HEK293 (cell line): Measurements from ENCODE around the gene RDH5.

Experiments used
- CTCF ChIA-PET: fragments of 350-600 bp; formaldehyde crosslinking; extraction: SDS; loops from one replicate; lab custom pipeline; 2021; ENCODE audit warnings: antibody characterized with exemption; lab: Yijun Ruan, JAX
- POLR2A ChIA-PET: fragments of 300-600 bp; formaldehyde crosslinking; extraction: SDS; loops from one replicate; lab custom pipeline; 2020; ENCODE audit warnings: antibody characterized with exemption, inconsistent platforms; lab: Yijun Ruan, JAX
- H3K27ac ChIP-seq: fragments of 200-500 bp; sonication (Bioruptor generic); 2 replicates; pipeline ENCODE4 v1.5.1; 2014; ENCODE audit warnings: low read depth, low read length, control low read depth, inconsistent platforms; ENCODE audit errors: extremely low read depth
- H3K36me3 ChIP-seq, 2 experiments: fragments of 200-500 bp in 1 of 2; sonication (Bioruptor generic) in 1 of 2; 1 replicate in 1 of 2; 2 replicates in 1 of 2; pipeline ENCODE4 v1.5.1; 2014 to 2017; ENCODE audit warnings: inconsistent platforms in 2 of 2, low read length in 2 of 2; ENCODE audit not compliant: control insufficient read depth in 2 of 2, insufficient read depth in 1 of 2
- H3K4me1 ChIP-seq: fragments of 200-500 bp; sonication (Bioruptor generic); 2 replicates; pipeline ENCODE4 v1.5.1; 2014; ENCODE audit warnings: mild to moderate bottlenecking, low read length, inconsistent platforms; ENCODE audit not compliant: control insufficient read depth, insufficient read depth
- H3K4me3 ChIP-seq: 2 replicates; pipeline ENCODE4 v1.5.1; 2011; ENCODE audit warnings: low read depth, mild to moderate bottlenecking, control low read depth, low read length, moderate library complexity
- H3K9me3 ChIP-seq: fragments of 200-500 bp; sonication (Bioruptor generic); 2 replicates; pipeline ENCODE4 v1.5.1; 2014; ENCODE audit warnings: low read depth, low read length, inconsistent platforms; ENCODE audit not compliant: control insufficient read depth, insufficient read depth
- BCL11A ChIP-seq: fragments of 450-650 bp; formaldehyde crosslinking; IDR thresholded peaks from 2 replicates; pipeline ENCODE4 v1.5.1; 2016; ENCODE audit warnings: low read depth, missing biosample characterization, missing genetic modification characterization
- CTCF ChIP-seq: fragments of 450-650 bp; formaldehyde crosslinking; IDR thresholded peaks from 2 replicates; pipeline ENCODE4 v1.5.1; 2016; ENCODE audit warnings: missing biosample characterization, missing genetic modification characterization
- GLIS2 ChIP-seq: fragments of 450-650 bp; formaldehyde crosslinking; IDR thresholded peaks from 2 replicates; pipeline ENCODE4 v1.5.1; 2016; ENCODE audit warnings: missing biosample characterization, missing genetic modification characterization
- ZBTB8A ChIP-seq: fragments of 450-650 bp; formaldehyde crosslinking; IDR thresholded peaks from 2 replicates; pipeline ENCODE4 v1.5.1; 2016; ENCODE audit warnings: missing biosample characterization, missing genetic modification characterization
- ZIC2 ChIP-seq: fragments of 450-650 bp; formaldehyde crosslinking; IDR thresholded peaks from 2 replicates; pipeline ENCODE4 v1.5.1; 2016; ENCODE audit warnings: missing biosample characterization, missing genetic modification characterization
- ZNF148 ChIP-seq: fragments of 450-650 bp; formaldehyde crosslinking; IDR thresholded peaks from 2 replicates; pipeline ENCODE4 v1.5.0; 2017; ENCODE audit warnings: missing biosample characterization, missing genetic modification characterization, borderline replicate concordance
- ZNF239 ChIP-seq: fragments of 450-650 bp; formaldehyde crosslinking; IDR thresholded peaks from 2 replicates; pipeline ENCODE4 v1.5.1; 2016; ENCODE audit warnings: missing biosample characterization, missing genetic modification characterization
- ZNF292 ChIP-seq: fragments of 450-650 bp; formaldehyde crosslinking; IDR thresholded peaks from 2 replicates; pipeline ENCODE4 v1.5.1; 2016; ENCODE audit warnings: low read depth, missing biosample characterization, missing genetic modification characterization, borderline replicate concordance
- ZNF654 ChIP-seq: fragments of 450-650 bp; formaldehyde crosslinking; IDR thresholded peaks from 2 replicates; pipeline ENCODE4 v1.5.1; 2016; ENCODE audit warnings: low read depth, missing biosample characterization, missing genetic modification characterization
- ZNF660 ChIP-seq: fragments of 450-650 bp; IDR thresholded peaks from 2 replicates; pipeline ENCODE4 v1.5.1; 2018; ENCODE audit warnings: missing biosample characterization, mild to moderate bottlenecking, missing genetic modification characterization
- ZNF747 ChIP-seq: fragments of 450-650 bp; formaldehyde crosslinking; IDR thresholded peaks from 2 replicates; pipeline ENCODE4 v1.5.1; 2016; ENCODE audit warnings: missing biosample characterization, missing genetic modification characterization
- ZNF768 ChIP-seq: fragments of 450-650 bp; formaldehyde crosslinking; IDR thresholded peaks from 2 replicates; pipeline ENCODE4 v1.5.1; 2018; ENCODE audit warnings: missing biosample characterization, mild to moderate bottlenecking, missing genetic modification characterization
- TF ChIP-seq, protein P1 (sequence below): fragments of 450-650 bp; formaldehyde crosslinking; IDR thresholded peaks from 2 replicates; pipeline ENCODE4 v1.5.1; 2016; ENCODE audit warnings: missing biosample characterization, missing genetic modification characterization

Gene RDH5

GRCh38 chr12:55723516-55724225, 3.5 kb downstream of the RDH5 start:
- Histone ChIP-seq H3K4me1 (no peaks in the 10 kb centered on the region), H3K36me3 (peaks cover 12 to 71% of the 10 kb centered on the region in 2 experiments), H3K4me3 (no peak overlapping the region), H3K27ac (no peak overlapping the region), H3K9me3 (no peaks in the 10 kb centered on the region)
- no peak for TF ChIP-seq ZNF747 (tag by site-specific recombination)
- TF ChIP-seq, protein P1, sequence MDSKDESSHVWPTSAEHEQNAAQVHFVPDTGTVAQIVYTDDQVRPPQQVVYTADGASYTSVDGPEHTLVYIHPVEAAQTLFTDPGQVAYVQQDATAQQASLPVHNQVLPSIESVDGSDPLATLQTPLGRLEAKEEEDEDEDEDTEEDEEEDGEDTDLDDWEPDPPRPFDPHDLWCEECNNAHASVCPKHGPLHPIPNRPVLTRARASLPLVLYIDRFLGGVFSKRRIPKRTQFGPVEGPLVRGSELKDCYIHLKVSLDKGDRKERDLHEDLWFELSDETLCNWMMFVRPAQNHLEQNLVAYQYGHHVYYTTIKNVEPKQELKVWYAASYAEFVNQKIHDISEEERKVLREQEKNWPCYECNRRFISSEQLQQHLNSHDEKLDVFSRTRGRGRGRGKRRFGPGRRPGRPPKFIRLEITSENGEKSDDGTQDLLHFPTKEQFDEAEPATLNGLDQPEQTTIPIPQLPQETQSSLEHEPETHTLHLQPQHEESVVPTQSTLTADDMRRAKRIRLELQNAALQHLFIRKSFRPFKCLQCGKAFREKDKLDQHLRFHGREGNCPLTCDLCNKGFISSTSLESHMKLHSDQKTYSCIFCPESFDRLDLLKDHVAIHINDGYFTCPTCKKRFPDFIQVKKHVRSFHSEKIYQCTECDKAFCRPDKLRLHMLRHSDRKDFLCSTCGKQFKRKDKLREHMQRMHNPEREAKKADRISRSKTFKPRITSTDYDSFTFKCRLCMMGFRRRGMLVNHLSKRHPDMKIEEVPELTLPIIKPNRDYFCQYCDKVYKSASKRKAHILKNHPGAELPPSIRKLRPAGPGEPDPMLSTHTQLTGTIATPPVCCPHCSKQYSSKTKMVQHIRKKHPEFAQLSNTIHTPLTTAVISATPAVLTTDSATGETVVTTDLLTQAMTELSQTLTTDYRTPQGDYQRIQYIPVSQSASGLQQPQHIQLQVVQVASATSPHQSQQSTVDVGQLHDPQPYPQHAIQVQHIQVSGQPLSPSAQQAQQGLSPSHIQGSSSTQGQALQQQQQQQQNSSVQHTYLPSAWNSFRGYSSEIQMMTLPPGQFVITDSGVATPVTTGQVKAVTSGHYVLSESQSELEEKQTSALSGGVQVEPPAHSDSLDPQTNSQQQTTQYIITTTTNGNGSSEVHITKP (tag by site-specific recombination) = 0 out of 2 replicates have a peak, but pooled peaks have one; percentile 1
- TF ChIP-seq ZNF239 = no peak
- TF ChIP-seq GLIS2 (tag by site-specific recombination) = peak; percentile 23; the same call in 1 of the 2 replicates
- no peak for TF ChIP-seq BCL11A (tag by site-specific recombination)
- TF ChIP-seq ZIC2 (tag by site-specific recombination) = peak; percentile 41; the same call in 1 of the 2 replicates
- CTCF ChIA-PET = interaction anchor here (0.7 to 7.0 kb wide), 6 partner anchors 13 to 78 kb away, joined by 3 to 127 read pairs (median 6); partner anchors contain the start of gene ITGA7
- POLR2A ChIA-PET = interaction anchor here (1.3 kb wide), 1 partner anchor 21 kb away, joined by 3 read pairs; no protein-coding TSS in a partner anchor

- H3K36me3 ChIP-seq = peaks cover 12 to 64% of the 10 kb centered on the region in 2 experiments
- H3K27ac ChIP-seq = no peak overlapping the region
- POLR2A ChIA-PET = interaction anchor here (1.0 to 1.9 kb wide), 4 partner anchors 9 to 20 kb away, joined by 3 to 17 read pairs (median 4); partner anchors contain the start of gene BLOC1S1
- H3K9me3 ChIP-seq = no peaks in the 10 kb centered on the region
- no peaks in the 10 kb centered on the region for H3K4me1 ChIP-seq
- TF ChIP-seq ZNF660 (tag by site-specific recombination) (0 out of 2 replicates have a peak, but pooled peaks have one; percentile 33), ZNF768 (tag by site-specific recombination) (no peak), ZNF654 (tag by site-specific recombination) (peak; percentile 58), ZBTB8A (tag by site-specific recombination) (peak; percentile 31; the same call in 1 of the 2 replicates), ZNF148 (tag by site-specific recombination) (no peak), CTCF (tag by site-specific recombination) (peak; percentile 37; the same call in 1 of the 2 replicates), ZNF292 (tag by site-specific recombination) (0 out of 2 replicates have a peak, but pooled peaks have one; percentile 15)
- no peak overlapping the region for H3K4me3 ChIP-seq
- CTCF ChIA-PET = interaction anchor here (0.6 to 7.0 kb wide), 9 partner anchors 13 to 216 kb away, joined by 3 to 127 read pairs (median 4); partner anchors contain the start of gene ITGA7
Observed at GRCh38 chr12:55724226-55724939, 4.2 kb downstream of the RDH5 start.
